Measurements from ENCODE around the gene TREH. TPM values are rescaled to one million over a fixed set of nuclear protein-coding genes. Genes with fewer than 3 reads are reported as not detected.

TREH gene
- total RNA-seq, 1 experiment from 2014 or later: 0.15 TPM

DNA sequence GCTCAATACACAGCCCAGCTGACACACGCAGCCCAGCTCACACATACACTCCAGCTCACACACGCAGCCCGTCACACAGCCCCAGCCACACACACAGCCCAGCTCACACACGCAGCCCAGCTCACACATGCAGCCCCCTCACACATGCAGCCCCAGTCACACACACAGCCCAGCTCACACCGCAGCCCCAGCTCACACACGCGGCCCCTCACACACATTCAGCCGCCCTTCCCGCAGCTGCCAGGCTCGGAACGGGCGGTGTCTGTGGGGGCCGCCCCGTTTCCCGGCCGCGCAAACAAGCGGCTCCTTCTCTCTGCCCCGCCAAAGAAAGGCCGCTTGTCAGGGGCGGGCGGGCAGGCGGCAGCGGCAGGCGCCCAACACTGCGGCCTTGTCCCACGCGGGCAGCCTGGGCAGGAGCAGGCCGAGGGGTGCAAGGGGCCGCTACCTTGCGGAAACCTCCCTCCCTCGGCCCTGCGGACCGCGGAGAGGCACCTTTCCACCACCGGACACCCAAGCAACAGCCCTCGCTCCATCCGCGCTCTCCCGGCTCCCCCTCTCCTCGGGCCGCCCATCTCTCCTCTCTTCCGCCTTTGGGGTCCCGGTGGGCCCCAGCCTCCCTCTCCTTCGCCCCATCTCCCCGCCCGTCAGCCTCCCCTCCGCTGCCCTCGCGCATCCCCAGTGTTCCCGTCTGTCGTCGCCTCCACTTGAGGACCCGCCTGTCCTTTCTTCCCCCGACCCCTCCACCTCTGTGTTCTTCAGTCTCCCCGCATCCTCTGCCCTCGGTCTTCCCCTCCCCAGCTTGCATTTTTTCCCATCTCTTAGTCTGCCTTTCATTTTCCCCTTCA, 69.8 kb downstream of the TREH start (continued):
- TF ChIP-seq, protein P1, sequence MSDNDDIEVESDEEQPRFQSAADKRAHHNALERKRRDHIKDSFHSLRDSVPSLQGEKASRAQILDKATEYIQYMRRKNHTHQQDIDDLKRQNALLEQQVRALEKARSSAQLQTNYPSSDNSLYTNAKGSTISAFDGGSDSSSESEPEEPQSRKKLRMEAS (IDR thresholded peaks at IDR 0.05): no peak
- no peak for TF ChIP-seq POLR2AphosphoS5 (IDR thresholded peaks at IDR 0.05; ENCODE audit: low read depth, low read length)
- TF ChIP-seq, protein P2, sequence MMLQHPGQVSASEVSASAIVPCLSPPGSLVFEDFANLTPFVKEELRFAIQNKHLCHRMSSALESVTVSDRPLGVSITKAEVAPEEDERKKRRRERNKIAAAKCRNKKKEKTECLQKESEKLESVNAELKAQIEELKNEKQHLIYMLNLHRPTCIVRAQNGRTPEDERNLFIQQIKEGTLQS (IDR thresholded peaks at IDR 0.05): no peak

DNA sequence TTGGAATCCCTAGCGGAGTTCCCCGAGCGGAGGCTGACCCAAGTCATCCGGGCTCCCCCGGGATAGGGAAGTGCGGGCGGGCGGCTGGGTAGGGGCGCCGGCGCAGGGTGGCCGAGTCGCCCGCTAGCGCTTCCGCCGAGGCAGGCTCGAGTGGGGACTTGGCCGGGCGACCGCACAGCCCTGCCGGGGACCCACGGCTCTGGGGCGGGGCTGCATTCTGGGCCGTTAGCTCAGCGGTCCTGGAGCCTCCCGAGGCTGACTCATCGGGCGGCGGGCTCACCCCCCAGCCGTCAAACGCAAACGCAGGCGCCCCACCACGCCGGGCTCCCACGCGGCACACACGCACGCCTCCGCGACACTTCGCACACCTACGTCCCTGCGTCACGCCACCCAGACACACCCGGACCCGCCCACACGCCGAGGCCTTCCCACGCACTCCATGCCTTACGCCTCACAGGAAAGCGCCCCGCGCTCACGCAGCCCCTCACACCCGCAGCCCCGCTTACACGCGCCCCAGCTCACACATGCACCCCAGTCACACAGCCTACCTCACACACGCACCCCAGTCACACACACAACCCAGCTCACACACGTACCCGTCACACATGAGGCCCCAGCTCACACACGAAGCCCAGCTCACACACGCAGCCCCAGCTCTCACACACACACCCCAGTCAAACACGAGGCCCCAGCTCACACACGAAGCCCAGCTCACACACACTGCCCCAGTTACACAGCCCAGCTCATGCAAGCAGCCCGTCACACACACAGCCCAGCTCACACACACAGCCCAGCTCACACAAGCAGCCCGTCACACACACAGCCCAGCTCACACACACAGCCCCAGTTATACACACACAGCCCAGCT, 70.9 kb downstream of the TREH start:
- H3K79me2 ChIP-seq (ENCODE audit: insufficient read depth, low read length): no peaks in the 10 kb centered on the region
- ChIA-PET CTCF (interaction anchor here (1.0 to 2.6 kb wide), 5 partner anchors 9 to 81 kb away, joined by 3 to 10 read pairs (median 6); no protein-coding TSS in a partner anchor), RAD21 (ENCODE audit: low non-redundant PET in 1 of 2, low total read pairs in 2 of 2, uncharacterized antibody in 2 of 2, unreplicated experiment in 2 of 2) (interaction anchor here in 1 of 2 experiments (0.7 kb wide), 1 partner anchor 27 kb away, joined by 4 read pairs; no protein-coding TSS in a partner anchor), POLR2A (interaction anchor here (3.5 kb wide), 1 partner anchor 13 kb away, joined by 19 read pairs; no protein-coding TSS in a partner anchor)
- peak overlapping the region; percentile 59; the same call in 1 of the 2 replicates for H3K27ac ChIP-seq (ENCODE audit: low read depth, low read length)
- TF ChIP-seq RAD21 (IDR thresholded peaks at IDR 0.05; ENCODE audit: low read depth) (no peak), TCF7L2 (IDR thresholded peaks at IDR 0.05; ENCODE audit: borderline replicate concordance, extremely low read depth, insufficient read depth, insufficient read length) (peak; percentile 29), POLR2A (IDR thresholded peaks at IDR 0.05; ENCODE audit: borderline replicate concordance, extremely low read depth, insufficient read depth, insufficient read length) (no peak), YY1 (IDR thresholded peaks at IDR 0.05; ENCODE audit: extremely low read depth, insufficient replicate concordance, low read depth, low read length) (no peak), EGR1 (IDR thresholded peaks at IDR 0.05; ENCODE audit: low read depth) (peak; percentile 80), POLR2AphosphoS5 (IDR thresholded peaks at IDR 0.05; ENCODE audit: low read depth, low read length) (no peak), ZNF274 (IDR thresholded peaks at IDR 0.05; ENCODE audit: low read depth, low read length) (no peak), ZFX (IDR thresholded peaks at IDR 0.05) (peak; percentile 54; the same call in 1 of the 2 replicates), SIN3A (IDR thresholded peaks at IDR 0.05; ENCODE audit: low read depth) (peak; percentile 56; the same call in 1 of the 2 replicates)
- TF ChIP-seq, protein P1 (IDR thresholded peaks at IDR 0.05): peak; percentile 84
- no peaks in the 10 kb centered on the region for H3K9me3 ChIP-seq (ENCODE audit: control insufficient read depth in 1 of 2, insufficient read depth in 1 of 2, low read depth in 1 of 2, low read length in 2 of 2)
- no peaks in the 10 kb centered on the region for H3K36me3 ChIP-seq (ENCODE audit: control insufficient read depth in 1 of 2, insufficient read depth in 2 of 2, low read length in 2 of 2)
- peaks cover 12 to 33% of the 10 kb centered on the region in 2 experiments; a peak in 3 of 4 replicates for H3K4me1 ChIP-seq (ENCODE audit: control insufficient read depth in 1 of 2, insufficient read depth in 2 of 2, low read length in 2 of 2)
- intact Hi-C loops (cut with micrococcal nuclease): no loop called here
- BruUV-seq (replicated peaks): no TSS peak
- no peak overlapping the region for H2AFZ ChIP-seq (ENCODE audit: low read depth, low read length, poor library complexity, severe bottlenecking)
- no peaks in the 10 kb centered on the region for H3K9me2 ChIP-seq (ENCODE audit: insufficient read depth)
- DNase-seq (ENCODE audit: low read depth, low spot score) (no peak), ATAC-seq (peak; percentile 45)
- H3K27me3 ChIP-seq (ENCODE audit: insufficient read depth, low read length): no peaks in the 10 kb centered on the region
- peak overlapping the region; percentile 78 for H3K9ac ChIP-seq (ENCODE audit: low read length)
- no peaks in the 10 kb centered on the region for H4K20me1 ChIP-seq (ENCODE audit: insufficient read depth)
- peak overlapping the region; percentile 69 to 79 for H3K4me3 ChIP-seq (replicated peaks in 1 of 2; ENCODE audit: low read depth in 1 of 2, low read length in 2 of 2)
- peak overlapping the region; percentile 99 for H3K4me2 ChIP-seq (ENCODE audit: low read length)
